HL-60/S4 (cell line): ENCODE results near the gene EPB41L5.
"Not testable (repeated sequence)": the region's sequence is repeated elsewhere in the genome, so short reads cannot be mapped to it uniquely, and the experiment has no call there.

Source experiments
- in situ Hi-C: fragments of 300-500 bp; cut with MboI; formaldehyde crosslinking; loops from 2 replicates; pipeline ENCODE4 v1.14.3; 2022; ENCODE audit warnings: low sequenced_read_pairs

The EPB41L5 gene

DNA sequence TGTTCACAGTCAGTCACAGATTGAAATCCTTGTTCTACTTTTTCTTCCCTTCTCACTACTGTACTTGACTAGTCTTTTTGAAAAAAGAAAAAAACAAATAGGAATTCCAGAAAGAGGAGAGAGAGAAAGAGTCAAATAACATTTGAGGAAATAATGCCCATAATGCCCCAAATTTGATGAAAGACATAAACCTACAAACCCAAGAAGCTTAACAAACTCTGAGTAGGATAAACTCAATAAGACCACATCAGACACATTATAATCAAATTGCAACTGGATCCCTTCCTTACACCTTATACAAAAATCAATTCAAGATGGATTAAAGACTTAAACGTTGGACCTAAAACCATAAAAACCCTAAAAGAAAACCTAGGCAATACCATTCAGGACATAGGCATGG, 179.4 kb downstream of the EPB41L5 start:
- in situ Hi-C loops = no loop called here

DNA sequence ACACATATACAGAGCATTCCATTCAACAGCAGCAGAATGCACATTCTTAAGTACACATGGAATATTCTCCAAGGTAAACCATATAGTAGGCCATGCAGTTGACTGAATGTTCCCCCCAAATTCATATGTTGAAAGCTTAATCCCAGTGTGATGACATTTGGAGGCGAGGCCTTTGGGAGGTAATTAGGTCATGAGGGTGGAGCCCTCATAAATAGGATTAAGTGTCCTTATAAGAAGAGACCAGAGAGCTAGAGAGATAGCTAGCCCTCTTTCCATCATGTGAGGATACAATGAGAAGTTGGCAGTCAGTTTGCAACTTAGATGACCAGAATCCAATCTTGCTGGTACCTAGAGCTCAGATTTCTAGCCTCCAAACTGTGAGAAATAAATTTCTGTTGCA, 182.7 kb downstream of the EPB41L5 start:
- in situ Hi-C loops = no loop called here

GRCh38 chr2:120199817-120200459, 187.1 kb downstream of the EPB41L5 start:
- in situ Hi-C loops = not testable (repeated sequence)

- in situ Hi-C loops = no loop called here
Observed at GRCh38 chr2:120203251-120204021, 190.6 kb downstream of the EPB41L5 start.

- in situ Hi-C loops = no loop called here
Observed at GRCh38 chr2:120204022-120204405, 191.1 kb downstream of the EPB41L5 start.

- in situ Hi-C loops = no loop called here
Observed at GRCh38 chr2:120204417-120204816, 191.5 kb downstream of the EPB41L5 start.

DNA sequence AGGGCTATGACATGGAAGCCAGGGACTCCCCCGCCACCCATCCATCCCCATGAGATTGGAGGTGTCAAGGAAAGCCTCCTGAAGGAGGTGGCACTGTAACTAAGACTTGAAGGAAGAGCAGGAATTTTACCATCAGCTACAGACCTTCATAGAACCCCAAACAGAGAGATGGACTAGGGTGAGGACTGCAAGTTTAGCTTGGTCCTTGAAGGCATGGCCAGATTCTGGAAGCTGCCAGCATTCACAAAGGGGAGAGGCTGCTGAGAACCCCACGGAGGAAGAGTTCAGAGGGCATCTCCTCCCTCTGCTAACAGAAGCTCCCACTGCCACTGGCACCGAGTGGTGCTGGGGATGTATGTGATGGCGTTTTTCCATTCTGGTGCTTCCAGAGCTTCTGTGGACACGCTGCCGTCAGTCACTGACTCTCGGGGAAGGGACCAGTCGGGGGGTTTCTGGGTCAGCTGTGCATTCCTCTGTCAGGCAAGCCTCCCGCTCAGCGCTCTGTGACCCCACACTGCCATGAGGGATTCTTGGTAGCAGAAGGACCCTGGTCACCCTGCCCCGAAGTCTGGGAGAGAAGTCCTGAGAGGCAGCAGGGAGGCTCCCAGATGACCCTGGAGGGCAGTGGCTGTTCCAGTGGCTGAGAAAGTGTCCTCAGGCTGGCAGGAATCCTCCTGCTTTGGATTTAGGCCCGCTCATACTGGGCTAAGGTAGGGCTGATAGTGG, 192.2 kb downstream of the EPB41L5 start:
- in situ Hi-C loops = no loop called here

GRCh38 chr2:120206022-120206581, 193.2 kb downstream of the EPB41L5 start:
- in situ Hi-C loops = no loop called here

DNA sequence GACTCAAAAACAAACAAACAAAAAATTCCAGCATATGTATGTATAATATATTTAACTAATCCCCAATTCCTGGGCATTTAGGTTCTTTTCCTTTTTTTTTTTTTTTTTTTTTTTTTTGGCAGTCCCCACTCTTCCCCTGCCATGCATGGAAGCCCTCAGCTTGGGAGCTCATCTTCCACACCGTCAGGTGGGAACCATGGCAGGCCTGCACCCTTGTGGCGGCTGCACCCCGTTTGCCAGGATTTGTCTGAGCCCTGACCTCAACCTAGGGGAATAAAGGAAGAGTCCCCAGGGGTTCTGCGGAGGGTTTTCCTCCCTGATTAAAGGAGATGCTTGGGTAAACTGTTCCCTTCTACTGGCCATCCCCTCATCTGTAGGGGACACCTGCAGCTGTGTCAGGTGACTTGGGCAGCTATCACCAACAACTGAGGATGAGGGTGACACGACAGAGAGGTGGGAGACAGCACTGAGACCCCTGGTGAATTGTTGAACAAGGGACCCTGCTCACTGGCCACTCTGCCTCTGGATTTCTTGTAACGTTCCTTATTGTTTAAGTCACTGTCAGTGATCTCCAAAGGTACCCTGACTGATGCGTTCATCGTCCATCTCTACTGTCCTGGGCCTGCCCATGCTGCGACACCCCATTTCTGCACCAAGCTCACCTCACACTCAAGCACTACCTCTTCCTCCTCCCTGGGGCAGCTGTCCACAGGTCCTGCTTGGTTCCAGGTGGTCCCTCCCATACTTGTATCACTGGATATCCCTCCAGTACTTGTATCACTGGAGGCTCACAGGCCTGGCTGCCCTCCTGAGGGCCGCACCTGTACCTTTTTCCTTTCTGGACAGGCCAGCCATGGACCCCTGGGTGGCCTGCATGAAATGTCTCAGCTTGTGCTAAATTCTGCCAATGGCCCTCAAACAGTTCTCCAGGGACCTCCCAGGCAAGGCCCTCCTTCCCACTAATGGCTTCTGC, 195.8 kb downstream of the EPB41L5 start:
- in situ Hi-C loops = no loop called here

DNA sequence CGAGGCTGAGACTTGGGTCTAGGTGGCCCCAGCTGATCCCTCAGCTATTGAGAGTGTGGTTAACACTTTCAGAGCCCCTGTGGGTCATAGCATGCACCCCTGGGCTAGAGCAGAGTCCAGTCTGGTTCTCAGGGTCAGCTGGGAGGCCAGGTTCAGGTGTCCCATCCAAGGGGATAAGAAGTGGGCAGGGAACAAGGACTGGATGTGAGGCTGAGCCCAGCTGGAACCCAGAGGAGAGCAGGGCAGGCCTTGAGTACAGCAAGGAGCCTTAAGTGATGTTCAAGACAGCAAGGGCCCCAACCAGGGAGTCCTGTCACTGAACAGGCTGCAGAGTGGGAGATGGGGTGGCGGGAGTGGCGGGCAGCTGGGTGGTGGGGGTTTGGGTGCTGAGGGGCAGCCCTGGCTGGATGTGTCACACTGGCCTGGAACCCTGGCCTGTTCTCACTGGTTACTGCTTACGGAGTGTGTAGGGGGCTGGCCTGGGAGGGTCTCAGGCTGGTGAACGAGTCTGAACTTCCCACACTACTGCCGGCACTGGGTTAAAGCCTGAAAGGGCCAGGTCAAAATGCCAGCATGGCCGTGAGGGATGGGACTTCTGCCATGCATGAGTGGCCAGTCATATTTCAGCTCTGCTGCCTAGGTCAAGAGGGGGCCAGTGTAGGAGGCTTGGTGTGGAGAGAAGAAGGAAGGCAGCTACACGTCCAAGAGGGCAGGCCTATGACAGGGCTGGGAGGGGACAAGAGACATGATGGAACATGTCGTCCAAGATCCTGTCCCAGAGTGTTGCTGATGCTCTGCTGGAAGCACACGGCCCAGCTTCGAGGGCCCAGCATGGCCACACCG, 196.8 kb downstream of the EPB41L5 start:
- in situ Hi-C loops = no loop called here

- in situ Hi-C loops = no loop called here
Observed at GRCh38 chr2:120210270-120210693, 197.4 kb downstream of the EPB41L5 start.

- in situ Hi-C loops = no loop called here
Observed at GRCh38 chr2:120218181-120218580, 205.3 kb downstream of the EPB41L5 start.

- in situ Hi-C loops = no loop called here
Observed at GRCh38 chr2:120219291-120219690, 206.4 kb downstream of the EPB41L5 start.

DNA sequence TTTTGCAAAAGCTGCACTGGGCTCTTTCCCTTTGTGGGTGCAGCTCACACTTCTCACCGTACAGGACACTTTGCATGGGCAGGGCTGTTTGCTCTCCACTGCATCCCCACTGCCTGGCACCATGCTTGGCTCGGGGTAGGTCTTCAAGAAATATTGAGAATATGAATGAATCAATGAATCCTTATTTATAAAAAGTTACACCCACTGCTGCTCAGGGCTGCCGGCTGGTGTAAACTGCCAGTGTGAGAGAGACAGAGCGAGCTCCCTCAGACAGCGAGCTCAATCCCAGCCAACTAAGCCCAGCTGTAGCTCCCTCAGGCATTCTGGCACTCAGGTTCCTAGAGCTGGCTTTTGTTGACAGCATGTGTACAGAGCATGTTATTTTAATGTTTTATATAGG, 206.9 kb downstream of the EPB41L5 start:
- in situ Hi-C loops = no loop called here

DNA sequence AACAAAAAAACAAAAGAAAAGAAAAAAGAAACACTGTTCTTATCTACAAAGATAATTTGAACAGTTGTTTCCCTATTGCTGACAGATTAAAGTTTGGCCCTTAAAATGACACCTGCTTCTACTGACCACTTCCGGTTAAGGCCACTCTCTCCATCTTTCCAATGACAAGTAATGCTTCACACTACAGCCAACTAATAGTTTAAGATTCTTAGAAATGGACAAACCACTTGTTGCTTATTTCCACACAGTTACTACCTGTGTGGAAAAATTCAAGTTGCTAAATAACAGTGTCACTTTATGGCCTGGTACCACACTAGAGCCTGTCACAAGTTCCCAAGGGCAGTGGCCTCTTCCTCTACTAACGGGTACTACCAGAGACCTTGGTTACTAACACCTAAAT, 207.9 kb downstream of the EPB41L5 start:
- in situ Hi-C loops = no loop called here

GRCh38 chr2:120221616-120222015, 208.7 kb downstream of the EPB41L5 start:
- in situ Hi-C loops = no loop called here

DNA sequence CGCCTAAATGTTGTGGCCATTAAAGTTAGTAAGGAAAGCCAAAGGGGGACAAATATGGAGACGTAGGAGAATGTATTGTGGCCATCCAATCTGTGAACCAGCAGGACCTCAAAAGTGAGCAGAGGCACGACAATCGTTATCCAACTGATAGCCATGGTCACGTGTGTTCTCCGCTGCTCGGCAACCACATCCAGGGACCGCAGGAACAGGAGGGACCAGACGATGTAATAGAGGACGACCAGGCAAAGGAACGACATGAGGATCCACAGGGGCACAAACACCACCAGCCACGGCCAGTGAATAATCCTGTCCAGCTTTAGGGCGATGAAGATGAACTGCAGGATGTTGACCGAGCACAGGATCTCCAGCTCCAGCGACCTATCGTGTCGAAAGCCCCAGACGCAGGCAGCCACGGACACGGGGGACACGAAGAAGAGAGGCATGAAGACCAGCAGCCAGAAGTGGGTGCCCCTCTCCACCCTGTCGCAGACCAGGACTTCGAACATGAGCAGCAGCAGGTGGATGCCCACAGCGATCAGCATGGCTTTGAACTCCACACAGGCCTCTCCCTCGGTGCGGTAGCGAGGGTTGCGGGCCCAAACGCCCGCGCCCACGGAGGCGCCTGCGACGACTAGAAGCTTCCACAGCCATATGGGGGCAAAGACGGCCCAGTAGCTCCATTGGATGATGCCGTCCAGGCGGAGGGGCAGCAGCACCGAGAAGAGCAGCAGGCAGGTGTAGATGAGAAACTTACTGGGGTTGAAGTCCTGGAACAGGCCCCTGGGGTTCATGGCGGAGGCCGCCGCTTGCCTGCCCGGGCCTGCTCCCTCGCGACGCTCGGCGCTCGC, 209.5 kb downstream of the EPB41L5 start:
- in situ Hi-C loops = no loop called here

- in situ Hi-C loops = no loop called here
Observed at GRCh38 chr2:120223034-120223912, 210.4 kb downstream of the EPB41L5 start, which contains the start of gene TMEM185B. TMEM185B (minus strand) TSS chr2:120223400; CDS start chr2:120222976, 424 bp downstream.
